Activated CD4-positive, alpha-beta T cell treated with anti-CD3 and anti-CD28 coated beads for 24 hours (primary cell): Measurements from ENCODE around the gene PCMT1.
A peak's percentile ranks its signal among the peaks of the same experiment; 100 is the strongest.
"Not testable (repeated sequence)": the region's sequence is repeated elsewhere in the genome, so short reads cannot be mapped to it uniquely, and the experiment has no call there.

ENCODE experiments used
- DNase-seq, 2 donors: peaks; one replicate each; pipeline ENCODE4 v3.0.0-alpha.2; 2020; ENCODE audit warnings: low read depth in 2 of 2

Gene PCMT1

GRCh38 chr6:149820506-149820905 lies 71.0 kb downstream of the PCMT1 start:
- no peak for DNase-seq

GRCh38 chr6:149821492-149821891 lies 72.0 kb downstream of the PCMT1 start:
- no peak for DNase-seq

- no peak for DNase-seq
Observed at GRCh38 chr6:149823013-149823412, 73.5 kb downstream of the PCMT1 start.

- DNase-seq, result no peak
Observed at GRCh38 chr6:149825292-149825691, 75.8 kb downstream of the PCMT1 start.

GRCh38 chr6:149830731-149831307 lies 81.3 kb downstream of the PCMT1 start:
- DNase-seq, result no peak

- no peak for DNase-seq
Observed at GRCh38 chr6:149831308-149831820, 81.8 kb downstream of the PCMT1 start.

- DNase-seq, result no peak
Observed at GRCh38 chr6:149833651-149834050, 84.1 kb downstream of the PCMT1 start.

- peak; percentile 57 to 61 for DNase-seq
Observed at GRCh38 chr6:149834513-149835481, 85.3 kb downstream of the PCMT1 start.

GRCh38 chr6:149840345-149841075 lies 91.0 kb downstream of the PCMT1 start:
- DNase-seq, result peak; percentile 31 to 37

- DNase-seq, result no peak
Observed at GRCh38 chr6:149842331-149842730, 92.8 kb downstream of the PCMT1 start.

- DNase-seq, result no peak
Observed at GRCh38 chr6:149843051-149843633, 93.6 kb downstream of the PCMT1 start.

GRCh38 chr6:149844036-149844435 lies 94.5 kb downstream of the PCMT1 start:
- not testable (repeated sequence) for DNase-seq

- no peak for DNase-seq
Observed at GRCh38 chr6:149844480-149844879, 94.9 kb downstream of the PCMT1 start.

- no peak for DNase-seq
Observed at GRCh38 chr6:149845549-149845948, 96.0 kb downstream of the PCMT1 start.

GRCh38 chr6:149846321-149846720 lies 96.8 kb downstream of the PCMT1 start:
- DNase-seq, result no peak

- no peak for DNase-seq
Observed at GRCh38 chr6:149847939-149848267, 98.4 kb downstream of the PCMT1 start.

GRCh38 chr6:149848343-149848742 lies 98.8 kb downstream of the PCMT1 start:
- not testable (repeated sequence) for DNase-seq

GRCh38 chr6:149851461-149852110 lies 102.0 kb downstream of the PCMT1 start:
- DNase-seq, result no peak

- no peak for DNase-seq
Observed at GRCh38 chr6:149852180-149852579, 102.6 kb downstream of the PCMT1 start.

- DNase-seq, result no peak
Observed at GRCh38 chr6:149852881-149853280, 103.3 kb downstream of the PCMT1 start.

GRCh38 chr6:149854017-149854416 lies 104.5 kb downstream of the PCMT1 start:
- DNase-seq, result not testable (repeated sequence)
